Activated CD4-positive, alpha-beta T cell treated with anti-CD3 and anti-CD28 coated beads, Interleukin-2, amount 50 U/mL, for 16 hours (primary cell): ENCODE data around the gene ANKS1B.
"Not testable (repeated sequence)": the region's sequence is repeated elsewhere in the genome, so short reads cannot be mapped to it uniquely, and the experiment has no call there.

Experiments used
- DNase-seq: peaks from one replicate; pipeline ENCODE4 v3.0.0-alpha.2; 2020

Gene ANKS1B

DNA sequence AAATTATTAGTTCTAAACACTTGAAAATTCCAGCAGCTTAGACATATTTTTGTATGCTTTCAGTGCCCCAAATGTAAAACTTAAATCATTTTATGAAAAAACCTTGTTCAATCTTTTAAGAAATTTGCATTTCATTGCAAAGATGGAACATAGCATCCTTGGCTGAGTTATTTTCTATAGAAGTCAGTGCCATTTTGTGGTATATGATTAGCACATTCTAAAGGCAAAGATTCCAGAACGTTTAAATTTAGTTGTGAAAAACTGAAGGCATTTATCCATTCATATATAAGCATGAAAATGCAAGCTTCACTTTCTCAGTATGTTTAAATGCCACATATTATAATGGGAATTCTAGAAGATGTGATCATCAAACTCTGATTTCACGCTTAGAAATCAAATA, 1007.5 kb downstream of the ANKS1B start:
- no peak for DNase-seq

DNA sequence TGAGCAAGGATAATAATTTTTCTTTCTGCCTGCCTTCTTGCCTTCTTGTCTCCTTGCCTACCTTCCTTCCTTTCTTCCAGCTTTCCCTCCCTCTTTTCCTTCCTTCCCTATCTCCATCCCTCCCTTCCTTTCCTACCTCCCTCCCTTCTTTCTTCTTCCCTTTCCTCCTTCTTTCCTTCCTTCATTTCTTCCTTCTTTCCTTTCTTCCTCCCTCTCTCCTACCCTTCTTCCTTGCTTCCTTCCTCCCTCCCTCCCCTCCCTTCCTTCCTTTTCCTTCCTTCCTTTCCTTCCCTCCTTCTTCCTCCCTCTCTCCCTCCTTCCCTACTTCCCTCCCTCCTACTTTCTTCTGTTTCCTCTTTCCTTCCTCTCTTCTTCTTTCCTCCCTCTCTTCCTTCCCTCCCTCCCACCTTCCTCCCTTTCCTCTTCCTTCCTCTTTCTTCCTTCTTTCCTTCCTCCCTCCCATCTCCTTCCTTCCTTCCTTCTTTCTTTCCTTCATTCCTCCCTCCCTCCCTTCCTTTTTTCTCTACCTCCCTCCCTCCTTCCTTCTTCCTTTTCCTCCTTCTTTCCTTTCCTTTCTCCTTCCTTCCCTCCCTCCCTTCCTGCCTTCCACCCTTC, 1009.9 kb downstream of the ANKS1B start:
- DNase-seq: no peak

DNA sequence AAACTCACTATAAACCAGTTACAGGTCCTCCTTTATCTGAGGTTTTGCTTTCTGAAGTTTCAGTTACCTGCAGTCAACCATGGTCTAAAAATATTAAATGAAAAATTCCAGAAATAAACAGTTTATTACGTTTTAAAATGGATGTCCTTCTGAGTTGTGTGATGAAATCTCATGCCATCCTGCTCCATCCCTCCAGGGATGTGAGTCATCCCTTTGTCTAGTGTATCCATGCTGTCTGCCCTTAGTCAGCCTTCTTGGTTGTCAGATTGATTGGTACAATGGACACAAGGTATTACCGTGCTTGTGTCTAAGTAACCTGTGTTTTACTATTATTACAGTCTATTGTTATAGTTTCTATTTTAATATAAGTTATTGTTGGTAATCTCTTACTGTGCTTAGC, 1011.3 kb downstream of the ANKS1B start:
- DNase-seq: no peak

DNA sequence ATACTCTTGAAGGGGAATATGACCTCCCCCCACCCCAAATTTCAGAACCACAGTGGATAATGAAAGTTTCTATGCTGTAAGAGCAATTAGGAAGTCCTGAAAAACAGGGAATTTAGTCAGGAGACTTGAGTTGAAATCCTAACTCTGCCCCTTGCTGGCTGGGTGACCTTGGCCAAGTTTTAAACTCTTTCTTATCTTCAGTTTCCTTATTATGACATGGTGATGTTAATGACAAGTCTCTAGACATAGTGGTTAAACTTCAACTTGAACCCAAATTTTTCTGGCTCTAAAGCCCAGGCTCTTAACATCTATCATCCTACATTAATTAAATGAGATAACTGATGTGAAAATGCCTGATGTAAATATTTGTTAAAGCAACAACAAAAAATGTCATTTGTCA, 1013.8 kb downstream of the ANKS1B start:
- DNase-seq: no peak

DNA sequence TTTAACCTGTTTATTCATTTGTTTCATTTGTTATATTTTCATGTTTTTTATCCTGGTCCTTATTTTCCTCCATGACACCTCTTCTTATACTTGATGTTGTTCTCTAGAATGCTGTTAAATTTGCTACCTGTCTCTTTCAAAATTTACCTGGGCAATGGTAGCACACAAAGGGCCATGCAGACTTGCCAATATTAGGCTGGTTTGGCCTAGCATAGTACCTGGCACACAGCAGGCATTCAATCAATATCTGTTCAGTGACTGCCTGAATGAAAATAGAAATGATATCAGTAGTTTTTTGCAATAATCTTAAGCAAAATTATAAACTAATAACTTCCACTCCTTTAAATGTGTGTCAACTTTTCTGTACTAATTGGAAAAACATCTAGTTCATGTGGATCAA, 1014.5 kb downstream of the ANKS1B start:
- DNase-seq: no peak

DNA sequence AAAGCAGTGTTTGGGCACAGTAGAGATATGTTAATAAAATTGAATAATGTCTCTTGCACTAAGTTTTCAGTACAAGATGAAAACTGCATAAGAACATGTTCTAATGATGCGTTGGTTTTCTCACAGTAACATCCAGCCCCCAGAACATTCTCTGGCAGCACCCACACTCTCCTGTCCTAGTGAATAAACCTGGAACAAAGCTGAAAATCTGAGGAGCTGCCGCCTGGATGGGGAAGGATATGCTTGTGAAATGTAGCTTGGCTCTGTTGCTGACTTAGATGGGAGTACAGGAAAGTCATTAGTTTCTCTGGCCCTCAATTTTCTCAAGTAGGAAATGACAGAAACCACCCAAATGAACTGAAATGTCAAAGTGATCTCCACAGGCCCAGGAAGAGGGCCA, 1015.8 kb downstream of the ANKS1B start:
- DNase-seq: no peak

DNA sequence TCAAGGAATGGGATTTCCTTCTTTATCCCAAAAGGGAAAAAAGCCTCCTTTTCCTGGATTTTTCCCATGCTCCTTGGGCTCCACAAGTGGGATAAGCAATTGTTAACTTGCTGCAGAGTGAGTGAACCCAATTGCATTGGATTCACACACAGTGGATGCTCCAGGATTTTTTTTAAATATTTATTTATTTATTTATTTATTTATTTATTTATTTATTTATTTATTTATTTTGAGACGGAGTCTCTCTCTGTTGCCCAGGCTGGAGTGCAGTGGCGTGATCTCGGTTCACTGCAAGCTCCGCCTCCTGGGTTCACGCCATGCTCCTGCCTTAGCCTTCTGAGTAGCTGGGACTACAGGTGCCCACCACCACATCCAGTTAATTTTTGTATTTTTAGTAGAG, 1027.6 kb downstream of the ANKS1B start:
- not testable (repeated sequence) for DNase-seq

DNA sequence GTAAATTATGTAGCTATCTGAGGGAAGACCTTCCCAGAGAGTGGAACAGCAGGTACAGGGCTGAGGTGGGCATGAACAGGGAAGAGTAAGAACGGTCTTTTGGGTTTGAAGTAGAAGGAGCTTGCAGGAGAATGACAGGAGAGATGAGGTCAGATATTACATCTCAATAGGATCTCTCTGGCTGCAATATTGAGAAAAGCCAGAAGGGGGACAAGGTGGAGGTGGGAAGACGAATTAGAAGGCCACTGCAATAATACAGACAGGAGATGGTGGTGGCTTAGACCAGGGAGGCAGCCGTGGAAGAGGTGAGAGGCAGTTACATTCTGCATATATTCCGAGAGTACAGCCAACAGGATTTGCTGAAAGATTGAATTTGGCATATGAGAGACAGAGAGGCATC, 1029.5 kb downstream of the ANKS1B start:
- peak; percentile 31 for DNase-seq

DNA sequence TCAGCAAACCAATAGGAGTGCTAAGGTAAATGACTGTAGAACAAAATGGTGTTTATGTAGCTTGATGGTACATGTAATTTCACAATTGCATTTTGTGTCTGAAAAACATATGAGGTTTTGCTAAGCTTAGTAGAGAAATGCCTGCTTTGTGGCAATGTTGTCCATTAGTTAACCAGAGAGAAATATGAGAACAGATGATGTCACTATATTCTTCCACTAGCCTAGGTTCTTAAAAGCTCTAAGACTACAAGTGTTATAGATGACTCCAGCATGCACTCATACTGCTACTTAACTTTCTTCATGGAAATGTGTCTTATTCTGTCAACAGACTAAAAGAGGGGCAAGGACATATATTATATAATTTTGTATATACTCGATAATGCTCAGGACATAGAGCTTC, 1030.2 kb downstream of the ANKS1B start:
- DNase-seq: no peak

DNA sequence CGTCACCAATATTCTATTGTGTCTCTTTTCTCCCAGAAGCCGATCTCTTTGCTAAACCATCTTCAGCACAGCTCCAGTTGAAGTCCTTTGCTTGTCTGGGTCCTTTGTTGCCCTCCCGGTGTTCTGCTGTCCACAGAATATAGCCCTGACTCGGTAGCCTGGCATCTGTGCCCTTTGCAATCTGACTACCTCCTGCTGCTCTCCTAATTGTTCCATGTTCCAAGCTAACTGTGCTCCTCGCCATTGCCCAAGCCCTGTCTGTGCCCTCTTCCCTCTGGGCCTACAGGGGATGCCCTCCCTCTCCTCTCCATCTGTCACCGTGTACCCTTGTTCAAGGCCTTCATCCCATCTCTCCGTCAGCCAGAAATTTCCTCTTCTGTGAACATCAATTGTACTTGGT, 1033.3 kb downstream of the ANKS1B start:
- no peak for DNase-seq

DNA sequence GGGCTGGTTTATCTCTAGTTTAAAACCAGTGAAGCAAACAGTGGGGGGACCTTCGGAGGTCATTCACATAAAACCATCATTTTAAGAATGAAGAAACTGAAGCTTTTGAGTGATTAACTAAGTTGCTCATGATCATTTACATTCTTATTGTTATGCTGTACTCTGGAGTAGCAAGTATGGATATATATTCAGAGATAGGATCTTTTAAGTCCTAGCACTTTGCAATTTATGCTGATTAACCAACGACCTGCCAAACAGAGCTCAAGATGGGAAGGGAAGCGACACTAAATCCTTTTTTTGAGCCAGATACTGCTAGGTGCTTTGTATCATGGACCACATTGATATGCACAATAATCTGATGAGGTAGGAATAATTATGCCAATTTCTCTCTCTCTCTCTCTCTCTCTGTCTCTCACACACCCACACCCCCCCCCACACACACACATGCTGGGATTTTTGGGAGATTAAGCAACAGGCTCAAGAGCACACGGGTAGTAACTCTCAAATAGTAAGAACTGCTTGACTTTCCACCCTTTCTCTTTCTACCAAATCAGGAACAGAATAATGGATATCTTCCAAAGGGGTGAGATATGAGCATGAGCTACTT, 1036.3 kb downstream of the ANKS1B start:
- DNase-seq: no peak

DNA sequence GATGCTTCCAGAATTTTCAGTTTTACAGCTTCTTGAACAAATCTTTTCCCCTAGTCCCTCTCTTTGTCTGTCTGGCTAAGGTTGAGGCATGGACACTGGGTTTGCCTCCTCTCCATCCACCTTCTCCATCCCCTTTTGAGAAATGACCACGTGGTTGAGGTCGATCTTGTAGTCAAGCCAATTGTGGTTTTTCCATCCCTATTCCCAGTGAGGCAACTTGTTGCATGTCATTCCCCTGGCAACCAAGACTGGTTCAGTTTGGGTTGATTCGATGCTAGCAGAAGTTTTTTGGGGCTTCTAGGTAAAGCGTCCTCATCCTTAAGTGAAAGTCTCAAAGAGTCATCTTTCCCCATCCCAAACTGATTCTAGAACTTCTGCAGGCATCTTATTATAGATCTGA, 1038.9 kb downstream of the ANKS1B start:
- DNase-seq: no peak

DNA sequence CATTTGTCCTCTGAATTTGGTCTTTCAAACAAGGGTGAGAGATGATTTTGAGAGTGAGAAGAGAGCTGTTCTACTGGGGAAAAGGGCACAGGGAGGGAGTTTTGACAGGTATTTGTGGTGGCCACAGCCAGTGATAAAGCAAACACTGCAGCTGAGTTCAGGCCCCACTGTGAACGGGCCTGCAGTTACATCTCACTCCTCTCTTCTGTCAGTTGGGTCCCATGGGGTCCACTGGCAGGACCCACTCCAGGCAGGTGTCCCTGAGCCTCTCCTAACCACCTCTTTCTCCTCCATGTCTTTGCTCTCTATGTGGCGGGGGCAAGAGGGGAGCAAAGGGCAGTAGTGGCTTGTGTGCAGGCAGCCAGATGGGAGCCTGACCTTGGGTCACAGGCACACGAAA, 1044.8 kb downstream of the ANKS1B start:
- no peak for DNase-seq

DNA sequence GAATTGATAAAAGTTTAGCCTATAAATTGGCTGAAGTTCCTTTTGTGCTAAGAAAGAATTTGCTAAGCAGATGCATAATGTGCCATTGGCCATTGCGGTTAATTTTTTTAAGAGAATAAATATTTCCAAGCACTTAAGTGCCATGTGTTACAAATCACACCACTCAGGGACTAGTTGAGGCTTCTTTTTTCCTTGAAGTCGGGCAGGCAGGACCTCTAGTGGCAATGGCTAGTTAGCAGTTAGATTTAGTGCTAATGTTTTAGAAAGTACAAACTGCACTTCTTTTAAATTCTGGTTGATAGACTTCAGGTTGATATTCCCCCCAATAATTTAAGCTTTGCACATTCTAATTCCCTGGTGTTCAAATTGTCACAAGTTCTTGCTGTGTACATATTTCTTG, 1045.4 kb downstream of the ANKS1B start:
- DNase-seq: peak; percentile 13

DNA sequence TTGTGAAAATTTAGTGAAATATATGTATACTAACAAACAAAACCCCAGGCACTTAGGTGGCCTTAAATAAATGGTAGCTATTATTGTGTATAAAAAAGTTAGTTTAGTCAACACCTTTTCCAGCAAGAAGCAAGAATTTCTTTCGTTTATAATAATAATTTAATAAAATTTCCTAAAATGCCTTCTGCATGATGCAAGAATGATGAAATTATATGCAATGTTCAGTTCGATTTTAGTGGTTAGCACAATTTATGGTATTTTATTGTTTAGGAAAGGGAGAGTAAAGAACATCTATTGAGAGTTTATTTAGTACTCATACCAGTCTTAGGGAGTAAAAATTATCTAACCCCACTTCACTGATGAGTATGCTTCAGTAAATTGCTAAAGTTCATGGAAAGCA, 1048.9 kb downstream of the ANKS1B start:
- DNase-seq: no peak

DNA sequence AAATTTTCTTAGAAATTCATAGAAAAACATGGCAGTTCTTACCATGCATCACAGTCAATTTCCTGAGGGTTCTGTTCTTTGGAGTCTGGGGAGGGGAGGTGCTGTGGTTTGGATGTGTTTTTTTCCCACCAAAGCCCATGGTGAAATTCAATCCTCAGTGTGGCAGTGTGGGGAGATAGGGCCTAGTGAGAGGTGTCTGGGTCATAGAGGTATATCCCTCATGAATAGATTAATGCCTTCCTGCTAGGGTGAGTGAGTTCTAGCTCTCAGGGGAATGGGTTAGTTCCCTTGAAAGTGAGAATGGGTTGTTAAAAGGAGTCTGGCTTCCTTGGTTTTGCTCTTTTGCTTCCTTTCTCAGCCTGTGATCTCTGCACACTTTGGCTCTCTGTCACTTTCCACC, 1061.9 kb downstream of the ANKS1B start:
- no peak for DNase-seq

DNA sequence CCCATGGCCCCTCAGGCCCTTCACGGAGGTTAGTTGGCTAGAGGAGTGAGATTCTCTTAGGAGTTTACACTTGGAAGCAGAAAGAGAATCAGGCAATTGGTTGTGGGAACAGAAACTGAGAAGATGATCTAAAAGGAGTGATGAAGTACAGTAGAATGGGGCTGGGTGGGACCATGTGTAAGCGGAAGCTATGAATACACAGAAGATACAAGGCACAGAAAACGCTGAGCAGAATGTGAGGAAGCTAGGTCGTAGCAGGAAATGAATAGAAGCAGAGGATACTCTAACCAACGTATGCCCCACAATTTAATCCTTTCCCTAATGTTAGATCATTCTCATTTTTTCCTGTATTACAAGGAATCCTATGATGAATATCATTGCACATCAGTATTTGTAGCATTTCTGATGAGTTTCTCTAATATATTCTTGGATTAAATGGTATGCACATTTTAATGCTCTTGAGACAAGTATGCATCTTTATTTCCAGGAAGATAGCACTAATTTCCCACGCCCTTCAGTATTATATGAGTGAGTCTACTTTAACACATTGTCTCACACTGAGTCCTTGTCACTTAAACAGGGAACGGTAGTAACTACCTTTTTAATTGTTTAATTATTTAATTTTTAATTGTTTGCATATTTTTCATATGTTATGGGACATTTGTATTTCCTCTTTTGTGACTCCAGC, 1066.4 kb downstream of the ANKS1B start:
- no peak for DNase-seq

DNA sequence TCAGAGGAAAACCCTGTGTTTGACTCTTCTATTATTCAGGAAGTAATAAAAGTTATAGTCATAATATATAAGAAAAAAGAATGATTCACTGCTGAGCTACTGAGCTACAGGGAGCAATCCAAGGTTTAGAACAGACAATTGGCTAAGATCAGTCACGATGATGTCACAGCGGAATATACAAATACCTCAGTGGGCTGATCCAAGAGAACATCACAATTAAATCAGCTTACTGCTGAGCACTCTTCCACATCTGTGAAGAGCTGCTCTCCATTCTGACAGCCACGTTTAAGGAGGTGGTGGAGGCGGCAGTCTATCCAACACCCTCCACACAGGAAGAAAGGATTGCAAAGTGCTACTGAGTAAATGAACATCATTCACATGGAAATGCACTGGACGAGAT, 1068.6 kb downstream of the ANKS1B start:
- DNase-seq: no peak

DNA sequence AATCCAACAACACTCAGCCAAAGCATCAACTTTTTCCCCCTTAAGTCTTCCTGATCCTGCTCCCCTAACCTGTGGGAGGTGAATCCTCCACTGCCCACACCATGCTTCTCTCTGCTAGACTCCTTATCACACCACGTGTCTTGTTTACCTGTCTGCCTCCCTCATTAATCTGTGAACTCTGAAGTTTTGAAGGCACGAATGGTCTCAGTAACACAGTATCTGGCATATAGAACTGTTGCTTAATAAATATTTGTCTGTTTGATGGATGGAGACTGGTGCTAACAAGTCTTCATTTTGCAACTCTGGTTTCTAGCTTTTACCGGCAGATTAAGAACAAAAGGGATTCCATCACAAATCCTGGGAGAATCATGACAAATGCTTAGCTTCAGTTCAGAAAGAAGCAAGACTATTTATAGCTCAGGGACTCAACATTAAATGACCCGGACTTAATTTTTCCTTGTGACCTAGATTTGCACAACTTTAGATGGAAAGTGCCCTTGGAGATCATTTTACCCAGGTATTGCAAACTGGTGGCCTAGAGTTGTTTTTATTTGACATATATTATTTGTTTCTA, 1072.2 kb downstream of the ANKS1B start:
- DNase-seq: no peak

DNA sequence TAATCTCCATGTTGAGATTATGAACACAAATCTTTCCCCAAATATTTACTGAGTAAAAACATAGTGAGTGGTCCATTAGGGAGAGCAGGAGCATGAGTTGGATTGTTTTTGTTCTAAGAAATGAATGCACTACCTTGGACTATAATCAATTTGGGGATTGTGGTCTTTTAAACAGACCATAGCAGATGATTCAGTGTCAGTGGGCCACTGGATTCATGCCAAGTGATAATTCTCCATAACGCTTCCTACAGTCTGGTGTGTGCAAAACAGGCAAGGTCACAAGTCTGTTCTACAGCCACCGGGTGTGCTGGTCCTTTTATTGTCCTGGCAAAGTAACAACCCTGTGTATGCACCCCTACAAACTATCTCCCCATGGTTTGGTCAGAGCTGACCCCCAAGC, 1073.3 kb downstream of the ANKS1B start:
- no peak for DNase-seq

DNA sequence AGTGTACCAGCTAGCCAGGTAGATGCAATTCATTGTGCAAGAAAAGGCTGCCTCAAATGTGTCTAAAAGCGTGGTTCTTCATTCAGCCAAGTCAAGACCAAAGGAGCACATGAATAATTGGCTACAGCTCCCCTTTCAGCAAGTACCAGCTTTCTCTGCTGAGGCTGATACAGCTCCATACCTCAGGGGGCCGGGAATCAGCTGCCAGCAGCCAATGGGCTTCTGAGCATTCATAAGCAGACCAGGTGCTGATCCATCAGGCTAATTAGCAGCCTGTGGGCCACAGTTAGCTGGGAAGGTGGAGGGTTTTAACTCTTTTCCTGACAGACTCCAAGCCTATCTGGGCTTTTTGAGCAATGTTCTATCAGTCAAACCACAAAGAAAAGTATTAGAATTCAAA, 1075.0 kb downstream of the ANKS1B start:
- DNase-seq: no peak

DNA sequence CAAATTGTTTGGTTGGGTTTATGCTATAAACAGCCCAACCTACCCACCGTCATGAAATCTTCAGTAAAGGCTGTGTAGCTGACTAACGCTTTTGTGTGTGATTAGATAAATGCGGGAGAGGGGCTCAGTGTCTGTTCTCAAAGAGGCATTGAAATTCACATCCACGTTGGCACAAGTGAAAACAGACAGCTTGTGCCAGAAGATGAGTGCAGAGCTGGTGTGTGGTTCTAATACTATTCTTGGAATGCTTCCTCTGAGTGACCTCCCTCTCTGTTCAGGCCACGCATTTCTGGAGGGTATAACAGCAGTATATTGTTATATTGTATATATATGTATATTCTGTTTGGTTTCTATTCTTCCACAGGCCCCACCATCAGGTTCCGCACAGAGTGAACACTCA, 1075.9 kb downstream of the ANKS1B start:
- DNase-seq: no peak

DNA sequence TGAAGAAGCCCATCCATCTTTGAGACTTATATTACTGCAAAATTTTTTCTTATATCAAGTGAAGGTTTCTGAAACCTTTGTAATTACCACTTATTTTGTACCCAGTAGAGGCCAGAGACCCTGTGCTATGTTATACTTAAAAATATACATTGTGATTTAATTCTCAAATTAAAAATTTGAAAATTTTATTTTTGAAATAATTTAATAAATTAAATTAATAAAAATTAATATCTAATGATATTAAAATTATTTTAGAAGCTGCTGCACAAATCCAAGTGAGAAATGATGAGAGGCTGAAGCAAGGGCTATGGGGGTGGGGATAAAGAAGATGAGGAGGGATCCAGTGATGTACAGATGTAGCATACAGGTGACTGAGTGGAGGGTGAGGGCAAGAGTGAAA, 1080.9 kb downstream of the ANKS1B start:
- no peak for DNase-seq

DNA sequence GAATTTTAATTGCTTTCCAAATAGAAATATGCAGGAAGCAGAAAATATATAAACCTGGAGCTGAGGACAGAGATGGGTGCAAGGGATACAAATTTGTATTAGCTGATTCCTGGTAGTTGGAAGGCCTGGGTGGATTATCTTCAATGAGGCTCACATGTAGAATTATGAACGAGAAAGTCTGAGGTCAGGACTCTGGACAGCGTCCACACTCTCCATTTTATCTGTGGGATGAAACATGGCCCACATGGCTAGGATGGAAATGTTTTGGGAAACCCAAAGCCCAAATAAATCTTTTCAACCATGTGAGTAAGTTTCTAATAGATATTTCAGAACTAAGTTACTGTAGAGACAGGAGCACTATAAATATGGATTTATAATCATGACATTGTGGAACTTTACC, 1083.5 kb downstream of the ANKS1B start:
- no peak for DNase-seq
